ENCODE measurements around the gene IGLL1.

- TF ChIP-seq TCF12 (IDR thresholded peaks at IDR 0.05; ENCODE audit: low read depth) = no peak
- TF ChIP-seq CREB1 (IDR thresholded peaks at IDR 0.05; ENCODE audit: low read depth) = no peak
Measured at GRCh38 chr22:23533328-23533762, 46.7 kb downstream of the IGLL1 start.

All from Ishikawa (cell line).